Measurements from ENCODE around the gene DAAM1. TPM values are rescaled to one million over a fixed set of nuclear protein-coding genes. Genes with fewer than 3 reads are reported as not detected.

Gene DAAM1
- total RNA-seq, 2 donors from 2014 or later: 94.0 to 99.4 TPM

DNA sequence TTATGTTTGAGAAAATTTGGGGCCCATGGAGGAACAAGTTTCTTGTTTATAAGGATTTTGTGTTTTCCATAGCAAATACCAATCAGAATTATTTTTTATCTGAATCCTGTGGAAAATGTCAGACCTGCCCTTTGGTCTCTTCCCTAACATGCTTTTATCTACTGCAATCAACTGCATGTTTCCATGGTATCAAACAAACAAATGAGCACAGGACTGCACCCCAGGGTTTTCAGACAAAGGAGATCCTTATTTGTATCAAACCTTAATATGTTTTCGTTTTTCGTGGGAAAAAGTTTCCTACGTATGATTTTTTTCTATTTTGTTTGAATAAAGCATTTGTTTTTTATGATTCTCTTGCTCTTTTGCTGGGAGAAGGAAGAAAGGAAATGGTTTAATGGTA lies 185.6 kb downstream of the DAAM1 start:
- H3K27ac ChIP-seq (ENCODE audit: low read depth, low read length): no peak overlapping the region
- no peaks in the 10 kb centered on the region for H3K27me3 ChIP-seq (ENCODE audit: control insufficient read depth, insufficient read depth, low read length, poor library complexity, severe bottlenecking)
- peaks cover 3% of the 10 kb centered on the region for H3K36me3 Mint-ChIP-seq (ENCODE audit: low read depth)
- H3K4me1 Mint-ChIP-seq: peaks cover under 1% of the 10 kb centered on the region
- no peaks in the 10 kb centered on the region for H3K27me3 Mint-ChIP-seq (ENCODE audit: insufficient read depth)
- no peak overlapping the region for H3K9ac ChIP-seq (ENCODE audit: extremely low read depth, low read length, poor library complexity, severe bottlenecking)
- no peak for DNase-seq
- H3K4me3 ChIP-seq (ENCODE audit: low read length): no peak overlapping the region
- H3K9me3 ChIP-seq (ENCODE audit: control insufficient read depth, low read length): no peaks in the 10 kb centered on the region
- TF ChIP-seq, protein P1, sequence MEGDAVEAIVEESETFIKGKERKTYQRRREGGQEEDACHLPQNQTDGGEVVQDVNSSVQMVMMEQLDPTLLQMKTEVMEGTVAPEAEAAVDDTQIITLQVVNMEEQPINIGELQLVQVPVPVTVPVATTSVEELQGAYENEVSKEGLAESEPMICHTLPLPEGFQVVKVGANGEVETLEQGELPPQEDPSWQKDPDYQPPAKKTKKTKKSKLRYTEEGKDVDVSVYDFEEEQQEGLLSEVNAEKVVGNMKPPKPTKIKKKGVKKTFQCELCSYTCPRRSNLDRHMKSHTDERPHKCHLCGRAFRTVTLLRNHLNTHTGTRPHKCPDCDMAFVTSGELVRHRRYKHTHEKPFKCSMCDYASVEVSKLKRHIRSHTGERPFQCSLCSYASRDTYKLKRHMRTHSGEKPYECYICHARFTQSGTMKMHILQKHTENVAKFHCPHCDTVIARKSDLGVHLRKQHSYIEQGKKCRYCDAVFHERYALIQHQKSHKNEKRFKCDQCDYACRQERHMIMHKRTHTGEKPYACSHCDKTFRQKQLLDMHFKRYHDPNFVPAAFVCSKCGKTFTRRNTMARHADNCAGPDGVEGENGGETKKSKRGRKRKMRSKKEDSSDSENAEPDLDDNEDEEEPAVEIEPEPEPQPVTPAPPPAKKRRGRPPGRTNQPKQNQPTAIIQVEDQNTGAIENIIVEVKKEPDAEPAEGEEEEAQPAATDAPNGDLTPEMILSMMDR (conservative IDR thresholded peaks at IDR 0.05): no peak
- 80 to 88% methylated on average over 1 to 3 of the region's 3 CpGs for WGBS, 2 experiments (ENCODE audit: insufficient coverage in 1 of 2, insufficient read length in 1 of 2)
- no peaks in the 10 kb centered on the region for H3K9me3 Mint-ChIP-seq
- H3K4me1 ChIP-seq (ENCODE audit: control insufficient read depth, insufficient read depth, low read length): no peaks in the 10 kb centered on the region
- H3K27ac Mint-ChIP-seq: no peak overlapping the region
- H3K36me3 ChIP-seq (ENCODE audit: control insufficient read depth, insufficient read depth, low read length): peaks cover 9% of the 10 kb centered on the region
- H3K4me3 Mint-ChIP-seq: no peak overlapping the region

- H3K4me1 Mint-ChIP-seq: no peaks in the 10 kb centered on the region
- H3K27ac Mint-ChIP-seq: no peak overlapping the region
- Histone ChIP-seq H3K27ac (ENCODE audit: low read depth, low read length) (no peak overlapping the region), H3K9ac (ENCODE audit: extremely low read depth, low read length, poor library complexity, severe bottlenecking) (no peak overlapping the region), H3K27me3 (ENCODE audit: control insufficient read depth, insufficient read depth, low read length, poor library complexity, severe bottlenecking) (no peaks in the 10 kb centered on the region), H3K36me3 (ENCODE audit: control insufficient read depth, insufficient read depth, low read length) (no peaks in the 10 kb centered on the region), H3K9me3 (ENCODE audit: control insufficient read depth, low read length) (no peaks in the 10 kb centered on the region), H3K4me3 (ENCODE audit: low read length) (no peak overlapping the region), H3K4me1 (ENCODE audit: control insufficient read depth, insufficient read depth, low read length) (no peaks in the 10 kb centered on the region)
- H3K4me3 Mint-ChIP-seq: no peak overlapping the region
- WGBS, 2 experiments (ENCODE audit: insufficient coverage in 1 of 2, insufficient read length in 1 of 2): 96 to 100% methylated on average over 2 to 3 of the region's 3 CpGs
- no peak for DNase-seq
- no peaks in the 10 kb centered on the region for H3K36me3 Mint-ChIP-seq (ENCODE audit: low read depth)
- no peaks in the 10 kb centered on the region for H3K27me3 Mint-ChIP-seq (ENCODE audit: insufficient read depth)
- no peaks in the 10 kb centered on the region for H3K9me3 Mint-ChIP-seq
- TF ChIP-seq, protein P1 (conservative IDR thresholded peaks at IDR 0.05): no peak
These were observed 188.2 kb downstream of the DAAM1 start for GRCh38 chr14:59376686-59377085.

DNA sequence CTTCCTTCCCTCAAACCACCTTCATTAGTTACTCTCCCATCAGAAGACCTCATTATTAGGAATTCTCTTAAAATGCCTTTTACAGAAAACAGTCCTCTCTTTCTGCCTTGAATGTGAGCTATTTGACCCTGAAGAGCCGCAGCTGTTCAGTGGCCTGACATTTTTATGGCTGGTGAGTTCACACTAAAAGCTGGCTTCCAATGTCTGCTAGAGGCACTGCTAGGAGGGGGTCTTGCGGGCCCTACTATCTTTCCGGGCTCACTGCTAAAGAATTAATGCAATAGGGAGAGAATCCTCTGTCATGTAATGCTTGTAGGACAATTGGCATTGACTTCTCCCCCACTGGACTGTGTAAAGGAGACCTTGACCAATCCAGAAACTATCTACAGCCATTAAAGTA lies 189.0 kb downstream of the DAAM1 start:
- H3K9ac ChIP-seq (ENCODE audit: extremely low read depth, low read length, poor library complexity, severe bottlenecking): no peak overlapping the region
- H3K27ac Mint-ChIP-seq: no peak overlapping the region
- no peaks in the 10 kb centered on the region for H3K36me3 Mint-ChIP-seq (ENCODE audit: low read depth)
- DNase-seq: no peak
- no peaks in the 10 kb centered on the region for H3K9me3 Mint-ChIP-seq
- TF ChIP-seq, protein P1 (conservative IDR thresholded peaks at IDR 0.05): no peak
- H3K4me1 ChIP-seq (ENCODE audit: control insufficient read depth, insufficient read depth, low read length): no peaks in the 10 kb centered on the region
- H3K4me1 Mint-ChIP-seq: no peaks in the 10 kb centered on the region
- H3K4me3 ChIP-seq (ENCODE audit: low read length): no peak overlapping the region
- H3K9me3 ChIP-seq (ENCODE audit: control insufficient read depth, low read length): no peaks in the 10 kb centered on the region
- H3K36me3 ChIP-seq (ENCODE audit: control insufficient read depth, insufficient read depth, low read length): no peaks in the 10 kb centered on the region
- H3K27ac ChIP-seq (ENCODE audit: low read depth, low read length): no peak overlapping the region
- no peaks in the 10 kb centered on the region for H3K27me3 ChIP-seq (ENCODE audit: control insufficient read depth, insufficient read depth, low read length, poor library complexity, severe bottlenecking)
- no peak overlapping the region for H3K4me3 Mint-ChIP-seq
- no peaks in the 10 kb centered on the region for H3K27me3 Mint-ChIP-seq (ENCODE audit: insufficient read depth)
- 71 to 97% methylated on average over 1 to 3 of the region's 3 CpGs for WGBS, 2 experiments (ENCODE audit: insufficient coverage in 1 of 2, insufficient read length in 1 of 2)

Data from endodermal cell (in vitro differentiated cells).